Right lobe of liver (tissue), 6 donors: ENCODE measurements around the gene TMEM253. TPM values are rescaled to one million over a fixed set of nuclear protein-coding genes. Genes with fewer than 3 reads are reported as not detected.

Experiments
- ATAC-seq, 4 donors: fragments of 200-7000 bp; cut with Tn5 transposase; one replicate each; pipeline ENCODE4 v1.9.1; 2020; ENCODE audit warnings: mild to moderate bottlenecking in 4 of 4, moderate library complexity in 4 of 4
- DNase-seq, 3 donors: peaks; one replicate each; pipeline ENCODE4 v3.0.0-alpha.2; 2020
- H3K27ac ChIP-seq, 3 donors: fragments of 200-600 bp; one replicate each; pipeline ENCODE4 v1.8.0; 2022
- H3K27me3 ChIP-seq, 2 donors: fragments of 200-600 bp; one replicate each; pipeline ENCODE4 v1.8.0; 2022
- H3K36me3 ChIP-seq, 4 donors: fragments of 200-600 bp; sonication (generic) in 1 of 4; one replicate each; pipeline versions ENCODE4 v1.5.1 to v1.8.0; 2017 to 2022; ENCODE audit warnings: control low read depth in 1 of 4
- H3K4me1 ChIP-seq, 4 donors: fragments of 200-600 bp; sonication (generic) in 1 of 4; one replicate each; pipeline versions ENCODE4 v1.5.1 to v1.8.0; 2017 to 2022; ENCODE audit warnings: control low read depth in 1 of 4
- H3K4me3 ChIP-seq, 3 donors: fragments of 200-600 bp; one replicate each; pipeline ENCODE4 v1.8.0; 2022
- H3K9me3 ChIP-seq, 4 donors: fragments of 200-600 bp; sonication (generic) in 1 of 4; one replicate each; pipeline versions ENCODE4 v1.5.1 to v1.8.0; 2017 to 2022; ENCODE audit warnings: control low read depth in 1 of 4
- POLR2A ChIP-seq: fragments of 450-650 bp; IDR thresholded peaks from one replicate; pipeline ENCODE4 v1.6.1; 2017; ENCODE audit warnings: antibody characterized with exemption, mild to moderate bottlenecking
- WGBS: methylation state at CpG from one replicate; pipeline ENCODE4 v1.1.6; 2018; ENCODE audit warnings: low coverage, low lambda C conversion rate; ENCODE audit not compliant: insufficient coverage; ENCODE audit errors: missing lambda C conversion rate; 5-methylcytosine and 5-hydroxymethylcytosine counted together
- intact Hi-C, 2 donors: fragments of 100-400 bp; cut with DNase I; formaldehyde crosslinking; loops; one replicate each; pipeline versions ENCODE4 v1.11.2 to v1.14.1; 2022
- total RNA-seq, 6 experiments: library from RNA; depleted of rRNA in 2 of 6; stranded (reverse); fragments of >200 nt in 2 of 6; fragmentation: NEBNext Ultra II Directional in 3 of 6; extraction: Animal tissue kit (Norgen Biotek cat#: 25700) in 3 of 6; gene quantifications; one replicate each; pipeline versions ENCODE4 v1.1.0 to v1.2.4, GENCODE V29; 2016 to 2023
- TF ChIP-seq, protein P1 (sequence below), 4 donors: fragments of 200-600 bp in 3 of 4; fragments of 450-650 bp in 1 of 4; IDR thresholded peaks; one replicate each; pipeline versions ENCODE4 v1.5.1 to v1.8.0; 2016 to 2022; ENCODE audit warnings: antibody characterized with exemption in 4 of 4, mild to moderate bottlenecking in 2 of 4
- donor health status: DM: no; HTN: yes; CAD: no.
- donor health status: DM: no; HTN: no; CAD: no.
- donor health status: DM: no; HTN: no; CAD: no.
- donor health status: DM: no; HTN: yes; CAD: no.
- donor health status: DM: no; HTN: yes; CAD: no.

The TMEM253 gene
- total RNA-seq, 6 experiments from 2014 or later, result 0.20 to 1.2 (median 0.38) TPM; not detected in 2

DNA sequence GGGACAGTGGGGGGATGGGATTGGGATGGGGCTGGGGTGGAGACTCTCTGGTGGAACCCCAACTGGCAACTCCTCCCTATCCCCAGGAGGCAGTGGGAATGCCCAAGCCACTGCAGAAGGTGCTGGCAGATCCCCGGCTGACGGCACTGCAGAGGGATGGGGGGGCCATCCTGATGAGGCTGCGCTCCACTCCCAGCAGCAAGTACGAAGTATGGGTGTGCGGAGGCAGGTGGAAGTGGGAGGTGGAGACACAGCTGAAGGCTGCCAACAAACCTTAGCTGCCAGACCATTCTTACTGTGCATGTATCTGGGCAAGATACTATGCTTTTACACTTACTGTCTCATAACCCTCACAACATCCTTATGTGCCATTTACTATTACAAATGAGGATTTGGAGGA lies 22.6 kb upstream of the TMEM253 start:
- 100% methylated on average over 2 of the region's 5 CpGs for WGBS
- TF ChIP-seq POLR2A, result no peak
- TF ChIP-seq, protein P1, sequence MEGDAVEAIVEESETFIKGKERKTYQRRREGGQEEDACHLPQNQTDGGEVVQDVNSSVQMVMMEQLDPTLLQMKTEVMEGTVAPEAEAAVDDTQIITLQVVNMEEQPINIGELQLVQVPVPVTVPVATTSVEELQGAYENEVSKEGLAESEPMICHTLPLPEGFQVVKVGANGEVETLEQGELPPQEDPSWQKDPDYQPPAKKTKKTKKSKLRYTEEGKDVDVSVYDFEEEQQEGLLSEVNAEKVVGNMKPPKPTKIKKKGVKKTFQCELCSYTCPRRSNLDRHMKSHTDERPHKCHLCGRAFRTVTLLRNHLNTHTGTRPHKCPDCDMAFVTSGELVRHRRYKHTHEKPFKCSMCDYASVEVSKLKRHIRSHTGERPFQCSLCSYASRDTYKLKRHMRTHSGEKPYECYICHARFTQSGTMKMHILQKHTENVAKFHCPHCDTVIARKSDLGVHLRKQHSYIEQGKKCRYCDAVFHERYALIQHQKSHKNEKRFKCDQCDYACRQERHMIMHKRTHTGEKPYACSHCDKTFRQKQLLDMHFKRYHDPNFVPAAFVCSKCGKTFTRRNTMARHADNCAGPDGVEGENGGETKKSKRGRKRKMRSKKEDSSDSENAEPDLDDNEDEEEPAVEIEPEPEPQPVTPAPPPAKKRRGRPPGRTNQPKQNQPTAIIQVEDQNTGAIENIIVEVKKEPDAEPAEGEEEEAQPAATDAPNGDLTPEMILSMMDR (IDR thresholded peaks at IDR 0.05), result no peak
- Histone ChIP-seq H3K9me3 (no peaks in the 10 kb centered on the region), H3K4me3 (no peak overlapping the region), H3K36me3 (peaks cover 0 to 62% (median 27%) of the 10 kb centered on the region in 4 donors), H3K27ac (no peak overlapping the region), H3K27me3 (no peaks in the 10 kb centered on the region), H3K4me1 (peaks cover 0 to 1% (median 0%) of the 10 kb centered on the region in 4 donors)
- ATAC-seq, result no peak
- intact Hi-C loops, result no loop called here
- no peak for DNase-seq

DNA sequence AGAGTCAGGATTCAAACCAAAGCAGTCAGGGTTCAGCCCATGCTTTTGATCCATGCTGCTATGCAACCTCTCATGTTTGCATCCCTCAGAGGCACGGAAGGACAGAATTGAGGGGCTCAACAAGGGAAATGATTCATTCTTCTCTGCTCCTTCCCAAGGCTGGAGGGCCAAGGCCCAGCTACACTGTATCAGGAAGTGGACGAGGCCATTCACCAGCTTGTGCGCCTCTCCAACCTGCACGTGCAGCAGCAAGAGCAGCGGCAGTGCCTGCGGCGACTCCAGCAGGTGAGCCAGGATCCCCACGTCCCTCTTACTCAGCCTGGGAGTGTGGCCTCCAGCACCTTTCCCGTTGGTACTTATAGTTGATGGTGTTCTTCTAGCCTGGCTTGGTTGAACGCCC lies 22.1 kb upstream of the TMEM253 start:
- Histone ChIP-seq H3K9me3 (no peaks in the 10 kb centered on the region), H3K27ac (no peak overlapping the region), H3K4me3 (no peak overlapping the region), H3K4me1 (peaks cover 0 to 6% (median 2%) of the 10 kb centered on the region in 4 donors), H3K27me3 (no peaks in the 10 kb centered on the region), H3K36me3 (peaks cover 0 to 62% (median 27%) of the 10 kb centered on the region in 4 donors)
- intact Hi-C loops, result no loop called here
- DNase-seq (no peak), ATAC-seq (no peak)
- TF ChIP-seq POLR2A, result no peak
- TF ChIP-seq, protein P1 (IDR thresholded peaks at IDR 0.05), result no peak
- WGBS, result 62% methylated on average over 5 of the region's 10 CpGs

DNA sequence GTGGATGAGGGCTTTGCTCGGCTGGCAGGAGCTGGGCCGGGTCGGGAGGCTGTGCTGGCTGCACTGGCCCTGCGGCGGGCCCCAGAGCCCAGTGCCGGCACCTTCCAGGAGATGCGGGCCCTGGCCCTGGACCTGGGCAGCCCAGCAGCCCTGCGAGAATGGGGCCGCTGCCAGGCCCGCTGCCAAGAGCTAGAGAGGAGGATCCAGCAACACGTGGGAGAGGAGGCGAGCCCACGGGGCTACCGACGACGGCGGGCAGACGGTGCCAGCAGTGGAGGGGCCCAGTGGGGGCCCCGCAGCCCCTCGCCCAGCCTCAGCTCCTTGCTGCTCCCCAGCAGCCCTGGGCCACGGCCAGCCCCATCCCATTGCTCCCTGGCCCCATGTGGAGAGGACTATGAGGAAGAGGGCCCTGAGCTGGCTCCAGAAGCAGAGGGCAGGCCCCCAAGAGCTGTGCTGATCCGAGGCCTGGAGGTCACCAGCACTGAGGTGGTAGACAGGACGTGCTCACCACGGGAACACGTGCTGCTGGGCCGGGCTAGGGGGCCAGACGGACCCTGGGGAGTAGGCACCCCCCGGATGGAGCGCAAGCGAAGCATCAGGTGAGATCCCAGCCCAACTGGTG lies 19.2 kb upstream of the TMEM253 start:
- peaks cover 0 to 63% (median 28%) of the 10 kb centered on the region in 4 donors for H3K36me3 ChIP-seq
- H3K4me3 ChIP-seq, result no peak overlapping the region
- no peaks in the 10 kb centered on the region for H3K27me3 ChIP-seq
- ATAC-seq (no peak), DNase-seq (no peak)
- intact Hi-C loops, result no loop called here
- WGBS, result 90% methylated on average over 2 of the region's 30 CpGs
- H3K4me1 ChIP-seq, result peaks cover 0 to 25% (median 11%) of the 10 kb centered on the region in 4 donors
- no peak overlapping the region for H3K27ac ChIP-seq
- H3K9me3 ChIP-seq, result no peaks in the 10 kb centered on the region
- TF ChIP-seq, protein P1 (IDR thresholded peaks at IDR 0.05), result no peak
- TF ChIP-seq POLR2A, result no peak

DNA sequence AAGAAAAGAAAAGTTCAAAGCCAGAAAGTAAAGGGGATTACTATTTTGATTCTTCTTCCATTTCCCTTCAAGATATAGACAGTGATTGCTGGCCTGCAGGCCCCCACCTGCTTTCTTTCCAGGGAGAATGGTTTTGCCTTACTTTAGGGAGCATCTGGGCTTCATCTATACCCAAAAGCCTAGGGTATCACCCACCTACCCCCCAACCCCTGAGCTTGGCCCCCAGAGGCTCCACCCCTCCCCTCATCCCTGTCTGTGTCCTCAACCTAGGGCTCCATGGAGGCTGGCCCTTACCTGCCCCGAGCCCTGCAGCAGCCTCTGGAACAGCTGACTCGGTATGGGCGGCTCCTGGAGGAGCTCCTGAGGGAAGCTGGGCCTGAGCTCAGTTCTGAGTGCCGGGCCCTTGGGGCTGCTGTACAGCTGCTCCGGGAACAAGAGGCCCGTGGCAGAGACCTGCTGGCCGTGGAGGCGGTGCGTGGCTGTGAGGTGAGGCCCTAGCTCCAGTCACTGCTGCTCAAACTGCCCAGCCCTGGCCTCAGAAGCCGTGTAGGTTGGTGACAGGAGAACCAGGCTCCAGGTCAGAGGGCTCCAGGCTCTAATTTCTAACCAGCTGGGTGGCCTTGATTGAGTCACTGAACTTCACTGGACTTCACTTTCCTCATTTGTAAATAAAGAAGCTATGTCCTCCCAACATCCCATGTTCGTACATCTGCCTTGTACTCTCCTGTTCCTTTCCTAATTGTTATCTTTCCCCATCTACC lies 17.1 kb upstream of the TMEM253 start:
- intact Hi-C loops, result no loop called here
- peaks cover 0 to 25% (median 11%) of the 10 kb centered on the region in 4 donors for H3K4me1 ChIP-seq
- no peaks in the 10 kb centered on the region for H3K9me3 ChIP-seq
- 73% methylated on average over 6 of the region's 11 CpGs for WGBS
- ATAC-seq (peak; percentile 13 to 60 (median 45)), DNase-seq (no peak)
- no peaks in the 10 kb centered on the region for H3K27me3 ChIP-seq
- H3K4me3 ChIP-seq, result no peak overlapping the region
- TF ChIP-seq POLR2A, result no peak
- TF ChIP-seq, protein P1 (IDR thresholded peaks at IDR 0.05), result no peak
- peaks cover 0 to 54% (median 29%) of the 10 kb centered on the region in 4 donors for H3K36me3 ChIP-seq
- peak overlapping the region in 1 of 3 donors; percentile 13 for H3K27ac ChIP-seq
